Measurements from ENCODE around the gene ABCC3. TPM values are rescaled to one million over a fixed set of nuclear protein-coding genes. Genes with fewer than 3 reads are reported as not detected.

Gene ABCC3
- total and polyA plus RNA-seq, 2 of the 8 experiments (the other 6 are each of a cell fraction or from before 2014, with no cell fraction given), result 0.35 to 0.37 TPM

DNA sequence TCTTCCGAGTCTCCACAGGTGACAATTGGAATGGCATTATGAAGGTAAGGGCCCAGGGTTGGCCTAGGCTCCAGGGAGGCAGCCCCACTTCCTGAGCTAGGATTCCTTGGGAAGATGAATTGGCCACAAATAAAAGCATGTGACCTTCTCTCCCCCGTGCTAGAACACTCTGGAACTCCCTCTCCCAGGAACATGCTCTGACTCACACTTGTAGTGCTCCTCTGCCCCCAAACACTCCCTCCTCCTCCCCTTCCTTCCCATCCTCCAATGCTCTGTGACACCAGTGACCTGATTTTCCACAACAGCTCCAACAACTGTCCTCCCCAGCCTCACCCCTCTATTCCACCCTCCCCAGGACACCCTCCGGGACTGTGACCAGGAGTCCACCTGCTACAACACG is 16.4 kb upstream of the ABCC3 start:
- FAIRE-seq, result no peak

More for the DNA sequence above, 16.4 kb upstream of the ABCC3 start:
- Histone ChIP-seq H4K20me1 (replicated peaks in 1 of 2; ENCODE audit: control insufficient read depth in 1 of 2, insufficient read depth in 2 of 2, low read length in 2 of 2) (no peaks in the 10 kb centered on the region), H3K36me3 (ENCODE audit: control insufficient read depth in 2 of 4, insufficient read depth in 4 of 4, low read length in 3 of 4) (no peaks in the 10 kb centered on the region), H2AK5ac (ENCODE audit: low read depth, low read length) (no peak overlapping the region), H3K9me3 (ENCODE audit: insufficient read depth in 2 of 2, low read depth in 1 of 2, low read length in 1 of 2) (no peaks in the 10 kb centered on the region), H4K91ac (replicated peaks; ENCODE audit: insufficient read length, low read length) (no peak overlapping the region), H3K23ac (ENCODE audit: insufficient read length) (no peak overlapping the region), H2BK15ac (ENCODE audit: low read length) (no peak overlapping the region), H4K8ac (ENCODE audit: extremely low read depth, insufficient read depth, low read length) (no peak overlapping the region), H2BK12ac (ENCODE audit: low read depth, low read length) (no peak overlapping the region), H3K23me2 (ENCODE audit: low read depth, low read length) (no peaks in the 10 kb centered on the region), H3K14ac (ENCODE audit: insufficient read length) (no peak overlapping the region), H3K4me3 (ENCODE audit: extremely low read depth in 1 of 4, insufficient read depth in 2 of 4, low read depth in 3 of 4, low read length in 4 of 4) (no peak overlapping the region), H2BK20ac (ENCODE audit: low read length) (no peak overlapping the region), H2BK5ac (ENCODE audit: low read depth, low read length) (0 out of 2 replicates have a peak overlapping the region, but pooled peaks have one; percentile 66), H4K5ac (ENCODE audit: insufficient read length, low read depth, low read length) (no peak overlapping the region), H2BK120ac (replicated peaks; ENCODE audit: low read depth, low read length) (no peak overlapping the region), H3K27ac (ENCODE audit: low read depth, low read length) (no peak overlapping the region), H3K79me1 (ENCODE audit: low read depth, low read length) (no peaks in the 10 kb centered on the region), H3K4ac (replicated peaks; ENCODE audit: insufficient read length, low read depth, low read length) (no peak overlapping the region), H2AFZ (ENCODE audit: low read length) (no peak overlapping the region), H3K4me1 (replicated peaks in 1 of 4; ENCODE audit: control insufficient read depth in 3 of 4, insufficient read depth in 4 of 4, low read length in 3 of 4) (peaks cover 0 to 17% (median 8%) of the 10 kb centered on the region in 4 experiments; a peak in 6 of 7 replicates), H3K18ac (ENCODE audit: extremely low read depth, low read length) (no peak overlapping the region), H3K27me3 (replicated peaks in 1 of 4; ENCODE audit: control insufficient read depth in 3 of 4, extremely low read depth in 1 of 4, insufficient read depth in 3 of 4, low read length in 3 of 4) (peaks cover 0 to 2% (median 0%) of the 10 kb centered on the region in 4 experiments; a peak in 2 of 7 replicates), H3K9ac (replicated peaks in 1 of 4; ENCODE audit: extremely low read depth in 1 of 4, low read depth in 3 of 4, low read length in 3 of 4) (no peak overlapping the region), H3K79me2 (ENCODE audit: control insufficient read depth in 1 of 2, insufficient read depth in 2 of 2, low read length in 2 of 2) (no peaks in the 10 kb centered on the region), H3K4me2 (ENCODE audit: insufficient read depth in 1 of 2, low read depth in 2 of 2, low read length in 2 of 2) (no peak overlapping the region), H3K56ac (replicated peaks; ENCODE audit: insufficient read length, low read depth, low read length) (no peak overlapping the region)
- 89% methylated on average over 4 of the region's 4 CpGs; no CpG with 5 or more reads in 1 of the 2 experiments for WGBS, 2 experiments (ENCODE audit: extremely low coverage in 1 of 2, insufficient coverage in 1 of 2, insufficient read length in 1 of 2, insufficient replicate concordance in 2 of 2, low coverage in 1 of 2, low lambda C conversion rate in 2 of 2, missing lambda C conversion rate in 1 of 2)
- POLR2A ChIA-PET (ENCODE audit: partially characterized antibody), result interaction anchor here (0.9 to 1.4 kb wide), 3 partner anchors 14 to 142 kb away, joined by 3 to 5 read pairs (median 3); no protein-coding TSS in a partner anchor
- CTCF ChIA-PET (ENCODE audit: partially characterized antibody), result interaction anchor here (1.1 to 19.7 kb wide), 12 partner anchors 10 to 139 kb away, joined by 3 to 404 read pairs (median 7); partner anchors contain the start of genes ABCC3, EPN3 and SPATA20
- no peak for DNase-seq (ENCODE audit: low read depth in 1 of 2, low spot score in 2 of 2)

Measured in H1 (cell line).